ENCODE measurements around the gene KCNQ1.

DNA sequence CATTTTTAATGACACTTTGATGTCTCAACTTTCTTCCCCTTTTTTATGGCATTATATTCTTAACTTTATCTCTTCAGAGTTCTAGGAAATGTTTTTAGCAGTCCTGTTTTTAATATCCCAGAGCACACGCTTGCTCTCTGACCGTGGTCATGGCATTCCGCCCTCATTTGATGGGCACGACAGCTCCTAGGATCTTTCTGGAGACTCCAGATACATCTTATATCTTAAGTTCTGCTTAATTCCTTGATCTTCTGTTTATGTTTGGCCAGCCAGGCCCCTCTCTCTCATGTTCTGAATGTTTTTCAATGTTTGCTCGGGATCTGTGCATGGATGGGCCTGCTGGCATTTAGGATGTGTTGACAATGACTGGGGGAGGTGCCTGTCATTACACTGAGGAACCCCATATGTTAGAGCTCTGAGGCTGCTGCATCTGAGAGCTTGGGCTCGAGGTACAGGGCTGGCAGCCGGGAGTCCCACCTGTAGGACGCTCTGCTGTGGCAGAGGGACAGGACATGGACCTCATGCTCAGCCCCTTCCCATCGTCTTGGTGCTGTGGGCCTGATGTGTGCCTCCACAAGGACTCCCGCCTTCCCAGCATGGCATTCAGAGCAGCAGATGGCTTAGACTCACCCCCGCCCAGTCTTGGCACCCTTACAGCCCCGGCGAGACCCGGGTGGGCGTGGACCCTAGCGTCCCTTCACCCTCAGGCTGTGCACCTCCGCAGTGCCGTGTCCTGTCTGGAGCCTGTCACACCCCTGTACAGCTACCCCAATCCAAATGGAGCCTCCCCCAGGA lies 365.8 kb downstream of the KCNQ1 start:
- TF ChIP-seq EZH2 (IDR thresholded peaks at IDR 0.05; ENCODE audit: insufficient read depth, poor library complexity, severe bottlenecking) (no peak), EZH2phosphoT487 (IDR thresholded peaks at IDR 0.05; ENCODE audit: insufficient read depth, low read depth) (no peak)
